IPS-11a (cell line): ENCODE data around the gene DOCK4.

Experiments used
- H3K4me3 ChIP-seq: one replicate; pipeline ENCODE4 v1.5.1; 2013; ENCODE audit warnings: low read depth, low read length, control low read depth

Gene DOCK4

DNA sequence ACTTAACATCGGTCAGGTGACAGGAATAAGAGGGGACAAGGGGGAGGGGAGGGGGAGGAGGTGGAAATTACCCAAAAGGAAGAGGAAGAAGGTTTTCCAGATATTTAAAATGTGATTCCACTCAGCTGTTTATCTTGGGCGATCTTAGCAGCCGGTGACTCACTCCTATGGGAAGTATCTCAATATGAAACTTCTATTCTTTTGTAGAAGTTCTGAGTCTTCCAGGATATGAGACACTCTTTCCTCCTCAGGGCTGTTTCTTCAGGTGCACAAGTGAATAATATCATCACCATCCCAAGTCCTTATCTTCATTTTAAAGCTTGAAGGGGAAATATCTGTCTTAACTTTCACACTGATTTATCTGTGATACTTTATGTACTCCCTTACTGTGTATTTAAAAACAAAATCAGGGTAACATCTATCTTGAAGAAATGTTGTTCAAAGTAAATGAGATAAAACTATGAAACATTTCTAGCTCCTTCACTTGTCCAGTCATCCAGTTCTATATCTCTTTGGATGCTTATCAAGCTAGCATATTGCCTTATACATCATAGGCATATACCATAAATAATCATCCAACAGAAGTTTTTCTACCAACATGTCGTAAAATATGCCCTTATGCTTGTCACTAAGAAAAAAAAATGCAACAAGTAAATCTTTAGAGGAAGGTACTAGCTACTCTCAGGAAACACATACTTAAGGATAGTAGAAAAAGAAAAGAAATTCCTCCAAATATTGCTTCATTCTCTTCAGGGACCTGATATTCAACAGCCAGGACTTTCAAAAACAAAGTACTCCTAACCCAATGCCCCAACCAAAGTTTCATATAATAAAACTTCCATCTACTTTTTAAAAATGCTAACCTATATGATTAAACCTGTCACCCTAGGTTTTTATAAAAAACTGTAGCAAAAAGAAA, 13.7 kb downstream of the DOCK4 start:
- no peak overlapping the region for H3K4me3 ChIP-seq

DNA sequence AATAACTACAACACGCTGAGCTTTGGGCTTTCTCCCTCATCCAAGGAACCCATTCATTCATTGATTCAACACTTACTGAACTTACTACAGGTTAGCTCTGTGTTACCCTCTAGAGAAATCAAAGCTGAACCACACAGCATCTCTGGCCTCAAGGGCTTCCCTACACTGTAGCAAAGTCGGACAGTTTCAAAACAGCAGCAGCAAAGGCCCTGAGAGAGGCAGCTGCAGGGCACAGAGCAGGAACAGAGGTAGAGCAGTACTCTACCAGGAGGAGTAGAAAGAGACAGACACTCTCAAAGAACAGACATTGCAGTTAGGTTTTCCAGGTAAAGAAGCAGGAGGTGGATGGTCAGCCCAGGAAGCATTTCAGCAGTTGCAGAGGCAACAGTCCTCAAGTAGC, 16.1 kb downstream of the DOCK4 start:
- no peak overlapping the region for H3K4me3 ChIP-seq

DNA sequence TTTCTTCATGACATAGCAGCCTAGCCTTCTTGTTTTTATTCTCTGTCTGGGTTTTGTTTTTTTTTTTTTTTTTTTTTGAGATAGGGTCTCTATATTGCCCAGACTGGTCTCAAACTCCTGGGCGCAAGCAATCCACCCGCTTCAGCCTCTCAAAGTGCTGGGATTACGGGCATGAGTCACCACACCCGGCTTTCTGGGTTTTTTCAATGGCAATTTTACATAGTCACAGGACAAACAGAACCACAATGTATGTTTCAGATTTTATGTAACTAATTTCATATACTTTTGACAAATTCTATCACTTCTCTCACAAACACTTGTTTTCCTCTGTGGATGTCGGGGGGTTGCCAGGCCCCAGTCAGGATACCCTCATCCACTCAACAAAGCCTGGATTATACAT, 16.5 kb downstream of the DOCK4 start:
- H3K4me3 ChIP-seq, result no peak overlapping the region

DNA sequence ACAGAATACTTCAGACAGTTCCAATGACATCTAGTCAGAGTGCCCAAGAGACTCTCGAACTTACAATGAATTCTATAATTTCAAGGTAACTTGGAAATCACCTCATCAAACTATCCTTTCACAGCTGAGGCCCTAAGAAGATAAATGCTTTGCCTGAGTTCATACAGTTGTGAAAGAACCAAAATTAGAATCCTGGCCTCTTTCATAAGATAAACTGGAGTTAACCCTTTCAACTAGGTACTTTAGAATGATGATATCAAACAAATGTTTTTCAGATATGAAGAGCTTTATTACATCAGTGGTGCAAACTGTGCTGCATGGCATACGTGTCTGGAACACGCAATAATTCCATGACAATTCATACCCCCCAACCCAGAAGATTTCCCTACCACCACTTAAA, 17.9 kb downstream of the DOCK4 start:
- no peak overlapping the region for H3K4me3 ChIP-seq

DNA sequence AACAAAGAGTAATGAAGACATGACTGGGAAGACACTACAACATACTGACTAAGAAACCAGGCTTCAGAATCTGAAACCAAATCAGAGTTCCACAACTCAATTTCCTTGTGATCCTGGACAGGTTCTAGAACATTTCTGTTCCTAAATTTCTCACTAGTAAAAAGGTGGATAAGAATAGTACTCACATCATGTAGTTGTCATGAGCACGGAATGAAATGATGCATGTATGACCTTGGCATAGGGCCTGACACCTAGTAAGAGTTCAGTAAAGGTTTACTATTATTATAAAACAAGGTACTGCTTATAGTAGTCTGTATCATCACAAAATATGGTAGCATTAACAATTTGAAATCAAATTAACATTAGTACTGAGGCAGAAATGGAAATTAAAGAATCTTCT, 19.9 kb downstream of the DOCK4 start:
- no peak overlapping the region for H3K4me3 ChIP-seq

DNA sequence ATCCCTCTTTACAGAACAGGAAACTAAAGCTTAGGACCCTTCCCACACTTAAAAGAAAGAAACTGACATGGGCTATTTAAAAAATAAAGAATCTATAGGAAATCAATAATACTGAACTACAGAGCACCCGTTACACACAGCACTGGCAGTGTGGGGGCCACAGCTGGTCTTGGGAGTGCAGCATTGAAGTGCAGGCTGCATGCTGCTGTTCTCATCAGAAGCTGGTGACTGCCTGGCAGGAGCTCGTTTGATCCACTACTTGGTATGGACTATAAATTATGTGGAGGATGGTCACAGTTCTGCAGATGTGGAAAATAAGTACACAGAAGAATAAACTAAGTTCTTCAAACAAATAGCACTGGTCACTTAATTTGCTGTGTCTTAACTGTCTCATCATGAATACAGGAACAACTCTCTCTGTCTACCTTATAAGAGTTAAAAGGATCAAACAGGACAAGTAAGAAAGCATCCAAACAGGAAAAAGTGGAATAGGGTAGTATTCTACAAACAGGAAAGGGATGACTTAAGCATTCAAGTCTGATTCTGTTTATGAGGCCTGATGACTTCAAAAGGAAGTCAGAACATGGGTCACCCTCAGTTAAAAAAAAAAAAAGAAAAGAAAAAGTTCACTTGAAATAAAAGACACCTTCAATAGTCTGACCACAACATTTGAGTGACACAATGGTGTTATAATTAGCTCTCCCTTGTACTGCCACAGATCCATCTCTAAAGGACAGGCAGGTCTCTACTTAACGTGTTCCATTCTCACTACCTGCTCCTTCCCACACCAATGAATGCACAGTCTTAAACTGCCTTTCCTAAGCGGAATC, 21.0 kb downstream of the DOCK4 start:
- H3K4me3 ChIP-seq, result no peak overlapping the region

DNA sequence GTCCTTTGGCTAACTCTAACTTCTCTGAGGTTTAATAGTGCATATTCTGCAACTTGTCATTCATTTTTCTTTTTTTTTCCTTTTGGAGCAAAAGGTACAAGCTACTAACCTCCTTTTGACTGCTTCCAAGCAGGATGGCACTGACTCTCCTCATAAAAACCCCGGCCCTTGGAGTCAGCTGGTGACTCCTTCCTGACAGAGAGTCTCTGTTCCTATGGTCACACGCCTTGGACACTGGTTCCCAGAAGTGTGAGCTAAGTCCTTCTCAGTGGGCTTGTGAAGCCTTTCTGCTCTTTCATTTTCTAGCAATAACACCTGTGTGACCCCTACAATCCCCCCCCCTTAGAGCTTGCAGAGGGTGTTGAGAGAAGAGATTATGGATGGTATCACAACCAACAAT, 21.7 kb downstream of the DOCK4 start:
- no peak overlapping the region for H3K4me3 ChIP-seq

DNA sequence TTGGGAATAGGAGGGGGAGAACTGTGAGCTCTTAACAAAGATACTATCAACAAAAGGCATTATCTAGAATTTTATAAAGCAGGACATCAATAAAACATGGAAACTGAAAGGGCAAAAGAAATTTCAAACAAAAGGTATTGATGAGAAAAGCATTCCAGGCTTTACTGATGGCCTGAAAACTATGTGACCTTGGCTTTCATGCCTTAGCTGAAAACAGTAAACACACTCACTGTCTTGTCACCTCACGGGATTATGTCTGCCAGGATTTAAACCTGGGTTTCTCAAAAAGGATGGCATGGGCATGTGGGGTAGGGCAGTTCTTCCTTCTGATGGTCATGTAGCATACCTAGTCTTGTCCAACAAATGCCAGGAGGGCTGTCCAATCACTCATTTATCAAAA, 22.9 kb downstream of the DOCK4 start:
- H3K4me3 ChIP-seq, result no peak overlapping the region

DNA sequence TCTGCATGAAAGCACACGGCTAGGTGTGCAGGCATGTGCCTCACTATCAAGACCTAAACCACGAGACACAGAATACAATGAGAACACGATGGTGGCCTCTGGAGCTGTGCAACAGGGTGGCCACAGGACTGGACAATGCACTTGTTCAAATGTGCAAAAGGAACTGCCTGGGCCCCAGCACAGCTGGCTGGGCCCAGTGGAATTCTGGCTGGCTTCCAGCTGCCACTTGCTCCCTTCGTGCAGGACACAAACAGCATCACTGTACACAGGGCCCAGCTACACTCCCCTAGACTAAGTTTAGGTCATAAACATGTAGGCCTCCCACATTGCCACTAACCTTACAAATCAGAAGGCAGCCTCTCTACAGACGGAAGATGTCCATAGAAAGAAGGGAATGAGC, 23.4 kb downstream of the DOCK4 start:
- H3K4me3 ChIP-seq, result no peak overlapping the region

DNA sequence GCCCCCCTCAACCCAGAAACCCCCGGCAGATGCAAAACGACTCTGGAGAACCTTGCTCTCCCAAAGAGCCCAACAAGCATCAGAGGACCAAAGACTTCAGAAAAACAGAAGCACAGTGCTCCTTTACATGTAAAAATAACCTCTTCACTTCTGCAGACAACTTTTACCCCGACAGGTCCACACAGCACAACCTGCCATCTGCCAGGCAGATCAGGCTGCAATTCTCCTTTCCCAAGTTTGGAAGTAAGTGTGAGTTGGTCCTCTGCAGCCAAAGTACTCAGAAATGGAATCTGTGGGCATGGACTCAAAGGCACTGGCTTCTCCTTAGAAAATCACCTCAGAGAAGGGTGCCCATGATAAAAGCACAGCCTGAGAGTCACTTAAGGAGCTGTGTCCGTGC, 26.0 kb downstream of the DOCK4 start:
- H3K4me3 ChIP-seq, result no peak overlapping the region

DNA sequence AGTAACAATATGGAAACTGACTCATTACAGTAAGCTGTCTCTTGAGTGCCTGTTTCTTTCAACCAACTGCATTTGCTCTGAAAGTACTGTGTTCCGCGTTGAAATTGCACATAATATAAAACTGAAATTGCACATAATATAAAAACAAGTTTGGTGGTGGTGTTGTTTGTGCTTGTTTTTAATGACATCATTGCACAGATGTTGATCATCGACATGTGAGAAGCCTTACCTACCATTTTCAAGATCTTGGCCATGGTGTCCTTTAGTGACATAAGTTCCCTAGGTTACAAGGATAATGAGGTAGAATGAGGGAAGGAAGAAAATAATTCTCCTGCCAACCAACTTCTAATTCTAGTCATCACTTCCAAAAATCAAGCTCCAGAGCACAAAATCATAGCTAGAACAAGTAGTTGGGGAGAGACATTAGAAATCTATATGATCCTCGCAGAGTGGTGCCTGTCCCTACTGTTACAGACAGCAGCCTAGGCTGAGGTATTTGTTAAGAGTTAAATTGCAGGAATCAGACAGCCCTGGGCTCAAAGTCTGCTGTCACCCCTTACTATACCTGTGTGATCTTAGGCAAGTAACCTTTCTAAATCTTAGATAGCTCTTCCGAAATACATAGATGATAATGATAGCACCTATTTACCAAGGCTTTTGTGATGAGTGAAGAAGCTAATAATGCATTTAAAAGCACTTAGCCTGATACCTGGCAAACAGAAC, 29.3 kb downstream of the DOCK4 start:
- H3K4me3 ChIP-seq, result no peak overlapping the region

DNA sequence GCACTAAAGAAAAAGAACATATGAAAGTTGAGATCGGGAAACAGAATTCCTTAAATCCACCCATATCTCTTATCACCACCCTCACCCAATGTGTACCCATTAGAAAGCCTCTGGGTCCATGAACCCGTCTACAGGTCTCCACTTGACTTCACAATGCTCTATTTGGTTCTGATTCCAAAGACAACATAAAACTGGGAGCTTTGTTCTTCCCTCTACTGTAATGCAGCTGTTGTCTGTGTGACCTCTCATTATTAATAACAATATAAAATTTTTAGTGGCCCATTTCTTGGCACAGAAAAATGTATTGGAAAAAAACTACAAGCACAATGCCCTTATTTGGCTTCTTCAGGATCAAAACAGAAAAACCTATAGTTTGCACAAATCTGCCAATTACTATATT, 30.0 kb downstream of the DOCK4 start:
- H3K4me3 ChIP-seq, result no peak overlapping the region

DNA sequence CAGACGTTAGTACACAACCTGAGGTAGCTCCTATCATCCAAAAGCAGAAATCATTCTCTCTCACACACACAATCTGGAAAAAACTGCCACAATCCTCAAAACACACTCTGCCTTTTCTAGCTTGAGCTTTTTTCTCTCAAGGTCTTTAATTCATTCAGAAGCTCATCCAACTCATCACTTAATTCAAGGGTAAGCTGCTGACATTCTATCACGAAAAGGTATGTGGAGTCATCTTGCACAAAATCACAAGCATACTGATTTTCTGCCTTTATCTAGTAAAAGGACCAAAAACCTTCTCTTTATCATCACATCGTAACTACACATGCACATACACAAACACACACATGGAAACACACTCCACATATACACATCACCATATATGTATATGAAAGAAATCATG, 32.0 kb downstream of the DOCK4 start:
- H3K4me3 ChIP-seq, result no peak overlapping the region

DNA sequence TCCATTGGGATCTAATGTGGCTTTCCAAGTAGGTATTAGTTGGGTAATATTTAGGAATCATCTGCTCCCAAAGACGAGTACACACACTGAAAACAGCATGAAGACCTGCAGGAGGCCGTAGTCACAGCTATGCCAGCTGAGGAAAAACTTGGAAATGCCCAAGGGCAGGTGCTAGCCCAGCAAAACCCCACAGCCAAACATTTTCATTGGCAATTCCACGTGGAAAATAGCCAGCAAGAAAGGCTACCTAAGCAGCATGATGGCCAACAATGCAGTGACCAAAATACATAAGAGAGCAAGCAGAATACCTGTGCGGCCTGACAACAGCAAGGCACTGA, 32.7 kb downstream of the DOCK4 start:
- H3K4me3 ChIP-seq, result no peak overlapping the region

DNA sequence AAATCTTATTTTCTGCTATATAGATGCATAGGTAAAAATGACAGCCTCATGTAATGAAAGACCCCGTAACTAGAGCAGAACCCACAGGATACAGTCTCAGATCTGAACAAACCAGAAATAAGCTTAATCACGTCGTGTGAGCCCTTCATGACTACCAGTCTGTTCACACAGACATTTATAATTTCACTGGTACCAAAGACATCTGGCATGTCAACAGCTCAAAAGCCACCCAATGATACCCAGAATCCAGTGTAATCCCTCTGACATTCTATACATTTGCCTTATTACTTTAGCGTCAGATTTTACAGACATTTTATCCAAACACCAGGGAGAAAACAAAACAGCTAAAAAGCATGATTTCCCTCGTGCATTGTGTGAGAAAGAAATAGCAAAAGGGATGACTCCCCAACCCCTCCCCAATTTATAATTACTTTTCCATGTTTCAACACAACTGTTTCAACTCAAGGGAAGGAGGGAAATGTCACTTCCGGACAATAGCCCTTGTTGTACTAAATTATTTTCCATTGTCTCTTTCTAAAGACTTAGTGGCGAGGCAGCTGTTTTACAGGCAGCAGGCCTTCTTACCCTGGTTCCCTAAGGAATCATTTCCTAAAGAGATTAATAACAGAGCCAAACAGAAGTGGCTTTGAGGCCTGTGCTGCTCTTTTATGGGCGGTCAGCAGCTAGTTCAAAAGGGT, 33.2 kb downstream of the DOCK4 start:
- H3K4me3 ChIP-seq, result no peak overlapping the region

DNA sequence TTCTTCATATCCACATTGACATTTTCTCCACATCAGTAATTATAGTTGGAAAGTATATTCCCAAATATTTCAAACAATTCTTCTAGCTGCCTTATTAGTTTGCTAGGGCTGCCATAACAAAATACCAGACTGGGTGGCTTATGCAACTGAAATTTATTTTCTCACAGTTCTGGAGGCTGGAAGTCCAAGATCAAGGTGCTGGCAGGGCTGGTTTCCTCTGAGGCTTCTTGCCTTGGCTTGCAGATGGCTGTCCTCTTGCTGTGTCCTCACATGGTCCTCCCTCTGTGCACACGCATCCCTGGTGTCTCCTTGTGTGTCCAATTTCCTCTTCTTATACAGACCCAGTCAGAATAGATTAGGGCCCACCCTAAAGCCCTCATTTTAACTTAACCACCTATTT, 34.5 kb downstream of the DOCK4 start:
- H3K4me3 ChIP-seq, result no peak overlapping the region

DNA sequence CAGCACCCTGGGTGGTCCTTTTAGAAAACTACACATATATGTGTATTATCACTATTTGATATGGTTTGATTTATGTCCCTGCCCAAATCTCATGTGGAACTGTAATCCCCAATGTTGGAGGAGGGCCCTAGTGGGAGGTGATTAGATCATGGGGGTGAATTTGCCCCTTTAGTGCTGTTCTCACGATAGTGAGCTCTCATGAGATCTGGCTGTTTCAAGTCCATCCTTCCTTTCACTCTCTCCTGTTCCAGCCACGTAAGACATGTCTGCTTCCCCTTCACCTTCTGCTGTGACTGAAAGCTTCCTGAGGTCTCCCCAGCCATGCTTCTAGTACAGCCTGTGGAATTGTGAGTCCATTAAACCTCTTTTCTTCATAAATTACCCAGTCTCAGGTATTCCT, 37.3 kb downstream of the DOCK4 start:
- H3K4me3 ChIP-seq, result no peak overlapping the region

DNA sequence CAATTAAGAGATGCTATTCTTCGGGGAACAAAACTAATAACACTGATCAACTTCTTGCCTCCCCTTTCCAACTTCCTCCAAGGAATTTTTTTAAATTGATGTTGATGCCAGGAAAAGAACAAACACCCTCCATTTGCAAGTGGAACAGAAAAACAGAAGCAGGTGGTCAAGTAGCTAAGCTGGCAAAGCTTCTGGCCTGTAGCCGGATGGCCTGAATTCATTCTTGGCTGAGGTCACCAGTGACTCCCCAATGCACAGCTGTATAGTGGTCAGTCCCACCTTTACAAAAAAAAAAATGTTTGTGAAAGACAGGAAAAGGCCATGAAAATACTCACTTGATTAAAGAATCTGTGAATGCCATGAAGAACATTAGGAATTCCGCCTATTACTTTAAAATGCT, 39.1 kb downstream of the DOCK4 start:
- H3K4me3 ChIP-seq, result no peak overlapping the region

DNA sequence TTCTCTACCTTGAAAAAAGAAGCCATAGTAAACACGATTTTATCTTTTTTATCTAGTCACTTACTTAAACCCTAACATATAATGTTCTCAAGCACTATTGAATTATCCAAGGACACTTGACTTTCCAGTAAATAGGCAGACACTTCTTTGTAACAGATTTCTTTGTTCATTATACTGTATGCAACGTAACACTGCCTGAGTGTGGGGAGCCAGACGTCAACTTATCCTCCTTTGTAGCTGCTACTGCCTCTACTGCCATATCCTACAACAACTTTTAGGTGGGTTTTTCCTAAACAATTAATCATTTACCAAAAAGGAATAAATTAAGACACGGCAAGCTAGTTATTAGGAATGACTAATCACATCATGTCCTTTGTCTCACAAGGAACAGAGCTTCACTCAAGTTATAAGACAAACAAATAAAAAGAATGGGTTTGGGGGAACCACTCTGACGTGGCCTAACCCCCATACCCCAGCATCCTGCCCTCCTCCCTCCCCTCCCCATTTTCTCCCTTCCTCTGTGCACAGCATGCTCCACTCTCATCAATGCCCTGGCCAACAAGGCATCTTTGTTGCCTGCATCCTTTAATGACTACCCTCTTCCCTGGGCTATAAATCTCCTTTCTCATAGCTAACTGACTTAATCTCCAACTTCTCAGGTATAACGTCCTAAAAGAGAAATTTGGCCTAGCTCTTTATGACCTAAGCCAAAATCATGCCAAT, 43.3 kb downstream of the DOCK4 start:
- H3K4me3 ChIP-seq, result no peak overlapping the region

DNA sequence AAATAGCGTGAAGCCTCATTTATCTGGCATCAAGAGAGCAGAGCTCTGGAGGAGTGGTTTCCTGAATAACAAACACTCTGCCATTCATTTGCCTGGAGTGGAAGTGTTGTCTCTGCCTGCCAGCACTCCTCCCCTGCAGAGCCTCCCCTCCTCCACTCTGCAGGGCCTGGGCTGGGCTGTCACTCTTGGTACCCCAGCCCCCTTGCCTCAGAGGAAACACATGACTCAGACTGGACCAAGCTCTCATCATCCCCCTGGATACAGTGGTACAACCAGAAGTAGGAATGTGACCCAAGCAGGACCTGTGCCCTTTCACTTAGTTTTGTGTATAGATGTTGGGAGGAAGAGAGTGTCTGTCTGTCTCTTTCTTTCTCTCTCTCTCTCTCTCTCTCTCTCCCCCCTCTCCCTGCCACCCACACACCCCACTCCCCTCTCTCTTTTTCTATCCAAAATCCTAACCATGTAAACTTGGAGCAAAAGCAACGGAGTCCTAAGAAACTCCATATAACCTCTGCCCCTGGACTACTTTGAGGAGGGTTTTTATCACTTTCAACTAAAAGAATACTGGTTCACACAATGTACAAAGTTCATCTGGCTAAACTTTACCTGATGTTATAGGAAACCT, 43.9 kb downstream of the DOCK4 start:
- H3K4me3 ChIP-seq, result no peak overlapping the region
